K562 (cell line): ENCODE data around the gene NAXE.

Source experiments
- ATF6 ChIP-seq: sonication (generic); formaldehyde crosslinking; IDR thresholded peaks from 2 replicates; pipeline ENCODE4 v1.4.0; 2020; ENCODE audit warnings: mild to moderate bottlenecking, missing genetic modification reagents
- BRD9 ChIP-seq: fragments of 450-650 bp; IDR thresholded peaks from 2 replicates; pipeline ENCODE4 v1.6.1; 2018; ENCODE audit warnings: low read depth; ENCODE audit not compliant: partially characterized antibody
- CTCF ChIP-seq, 3 experiments: IDR thresholded peaks in 2 of 3; conservative IDR thresholded peaks in 1 of 3; 2 replicates each; pipeline ENCODE4 v1.5.1; 2011 to 2012; ENCODE audit warnings: low read length in 3 of 3, mild to moderate bottlenecking in 3 of 3, control low read depth in 2 of 3, improper control_type of control experiment in 1 of 3, inconsistent platforms in 1 of 3, low read depth in 1 of 3, mixed read lengths in 1 of 3, moderate library complexity in 1 of 3; ENCODE audit not compliant: insufficient read depth in 2 of 3
- EHMT2 ChIP-seq: fragments of 450-650 bp; IDR thresholded peaks from 2 replicates; pipeline ENCODE4 v1.6.1; 2018; ENCODE audit warnings: antibody characterized with exemption
- EP300 ChIP-seq: IDR thresholded peaks from 2 replicates; pipeline ENCODE4 v1.6.1; 2012; ENCODE audit warnings: low read length, improper control_type of control experiment
- FOXJ2 ChIP-seq: fragments of 200-800 bp; sonication (Bioruptor generic); IDR thresholded peaks from 2 replicates; pipeline ENCODE4 v1.6.1; 2016; ENCODE audit warnings: missing genetic modification characterization, missing compliant biosample characterization
- FOXJ3 ChIP-seq: sonication (generic); formaldehyde crosslinking; IDR thresholded peaks from 2 replicates; pipeline ENCODE4 v1.4.0; 2020; ENCODE audit warnings: mild to moderate bottlenecking, missing genetic modification reagents
- FOXK2 ChIP-seq, 2 experiments: fragments of 450-650 bp; IDR thresholded peaks in 1 of 2; conservative IDR thresholded peaks in 1 of 2; 2 replicates each; pipeline ENCODE4 v1.6.1; 2016; ENCODE audit warnings: low read depth in 2 of 2, mild to moderate bottlenecking in 1 of 2
- GTF3C2 ChIP-seq: IDR thresholded peaks from 3 replicates; pipeline ENCODE4 v1.6.1; 2011; ENCODE audit warnings: borderline replicate concordance, mild to moderate bottlenecking, moderate library complexity; ENCODE audit not compliant: insufficient read length; ENCODE audit errors: extremely low read depth
- SIX5 ChIP-seq, 2 experiments: IDR thresholded peaks; 2 replicates each; pipeline ENCODE4 v1.6.1; 2011; ENCODE audit warnings: low read length in 2 of 2, borderline replicate concordance in 1 of 2, low read depth in 1 of 2, mild to moderate bottlenecking in 1 of 2, moderate library complexity in 1 of 2; ENCODE audit not compliant: insufficient read depth in 1 of 2
- SMC3 ChIP-seq: conservative IDR thresholded peaks from 2 replicates; pipeline ENCODE4 v1.6.1; 2011; ENCODE audit warnings: low read depth, low read length, improper control_type of control experiment; ENCODE audit not compliant: insufficient read depth
- SP1 ChIP-seq: sonication (generic); formaldehyde crosslinking; IDR thresholded peaks from 2 replicates; pipeline ENCODE4 v1.8.1; 2022; ENCODE audit warnings: mild to moderate bottlenecking, missing genetic modification reagents
- ZC3H11A ChIP-seq: IDR thresholded peaks from 2 replicates; pipeline ENCODE4 v1.6.1; 2012; ENCODE audit warnings: low read depth, low read length, improper control_type of control experiment
- ZC3H4 ChIP-seq: sonication (generic); formaldehyde crosslinking; IDR thresholded peaks from 2 replicates; pipeline ENCODE4 v1.9.0; 2021; ENCODE audit warnings: missing genetic modification reagents, borderline replicate concordance

DNA sequence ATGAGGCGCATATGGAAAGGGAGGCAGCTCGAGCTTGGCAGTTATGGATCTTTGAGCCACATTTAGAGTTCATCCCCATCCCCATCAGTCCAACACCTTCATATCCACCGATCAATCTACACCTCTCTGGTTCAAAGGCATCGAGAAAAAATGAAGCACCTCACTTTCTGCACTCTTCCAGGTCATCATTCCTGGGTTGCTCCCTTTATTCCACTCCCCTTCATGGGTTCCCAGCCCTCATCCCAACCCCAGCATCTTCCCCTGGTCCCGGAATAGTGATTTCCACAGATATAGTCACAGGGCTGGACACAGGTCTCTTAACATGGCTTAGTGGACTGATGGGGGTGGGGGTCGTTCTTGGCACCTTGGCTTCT, 28.0 kb downstream of the NAXE start:
- TF ChIP-seq BRD9, result no peak
- TF ChIP-seq FOXJ2 (tag), result no peak
- TF ChIP-seq FOXK2 (conservative IDR thresholded peaks at IDR 0.05 in 1 of 2, IDR thresholded peaks at IDR 0.05 in 1 of 2; ENCODE audit: low read depth in 2 of 2), result no peak
- no peak for TF ChIP-seq EP300
- TF ChIP-seq CTCF (IDR thresholded peaks at IDR 0.05 in 2 of 3, conservative IDR thresholded peaks at IDR 0.05 in 1 of 3; ENCODE audit: insufficient read depth in 2 of 3, low read depth in 1 of 3, low read length in 3 of 3), result no peak
- no peak for TF ChIP-seq ATF6 (CRISPR knock-in tag)
- no peak for TF ChIP-seq ZC3H11A
- TF ChIP-seq SMC3, result no peak
- no peak for TF ChIP-seq ZC3H4 (CRISPR knock-in tag)
- no peak for TF ChIP-seq SIX5 (IDR thresholded peaks at IDR 0.05; ENCODE audit: borderline replicate concordance in 1 of 2, insufficient read depth in 1 of 2, low read depth in 1 of 2, low read length in 2 of 2)
- no peak for TF ChIP-seq EHMT2
- TF ChIP-seq FOXJ3 (CRISPR knock-in tag), result no peak
- TF ChIP-seq SP1 (CRISPR knock-in tag), result no peak
- TF ChIP-seq GTF3C2, result no peak
